GM20000 (cell line): ENCODE data around the gene TCF12.
"Not testable (repeated sequence)": the region's sequence is repeated elsewhere in the genome, so short reads cannot be mapped to it uniquely, and the experiment has no call there.

Experiments
- DNase-seq: peaks from one replicate; pipeline ENCODE4 v3.0.0; 2012; ENCODE audit warnings: low spot score
- CTCF ChIP-seq: IDR thresholded peaks from 2 replicates; pipeline ENCODE4 v1.5.1; 2012; ENCODE audit warnings: mild to moderate bottlenecking, control low read depth; ENCODE audit errors: extremely low read depth, missing control alignments

TCF12 gene

GRCh38 chr15:57156210-57156884, 237.9 kb downstream of the TCF12 start:
- DNase-seq: no peak

DNA sequence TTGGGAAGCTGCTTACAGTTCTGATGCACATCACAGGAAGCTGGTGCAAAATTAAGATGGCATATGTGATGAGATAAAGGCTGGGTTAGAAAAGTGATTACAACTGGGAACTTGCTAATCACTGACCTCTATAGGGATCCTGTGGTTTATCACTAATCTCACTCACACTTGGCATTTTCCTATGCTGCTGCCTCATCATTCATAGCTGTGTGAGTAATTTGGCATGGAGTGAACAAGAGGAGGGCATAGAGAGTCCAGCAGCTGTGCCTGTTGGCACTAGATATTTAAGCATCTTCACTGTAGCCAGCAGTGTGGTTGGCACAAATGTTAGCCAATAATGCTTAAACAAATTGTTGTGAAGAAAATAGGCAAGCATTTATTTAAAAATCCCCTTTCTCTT, 240.1 kb downstream of the TCF12 start:
- no peak for DNase-seq
- TF ChIP-seq CTCF: no peak

More at GRCh38 chr15:57156210-57156884, 237.9 kb downstream of the TCF12 start:
- TF ChIP-seq CTCF: no peak

GRCh38 chr15:57158997-57159668, 240.7 kb downstream of the TCF12 start:
- no peak for TF ChIP-seq CTCF
- DNase-seq: no peak

GRCh38 chr15:57159767-57160166, 241.3 kb downstream of the TCF12 start:
- no peak for TF ChIP-seq CTCF
- no peak for DNase-seq

DNA sequence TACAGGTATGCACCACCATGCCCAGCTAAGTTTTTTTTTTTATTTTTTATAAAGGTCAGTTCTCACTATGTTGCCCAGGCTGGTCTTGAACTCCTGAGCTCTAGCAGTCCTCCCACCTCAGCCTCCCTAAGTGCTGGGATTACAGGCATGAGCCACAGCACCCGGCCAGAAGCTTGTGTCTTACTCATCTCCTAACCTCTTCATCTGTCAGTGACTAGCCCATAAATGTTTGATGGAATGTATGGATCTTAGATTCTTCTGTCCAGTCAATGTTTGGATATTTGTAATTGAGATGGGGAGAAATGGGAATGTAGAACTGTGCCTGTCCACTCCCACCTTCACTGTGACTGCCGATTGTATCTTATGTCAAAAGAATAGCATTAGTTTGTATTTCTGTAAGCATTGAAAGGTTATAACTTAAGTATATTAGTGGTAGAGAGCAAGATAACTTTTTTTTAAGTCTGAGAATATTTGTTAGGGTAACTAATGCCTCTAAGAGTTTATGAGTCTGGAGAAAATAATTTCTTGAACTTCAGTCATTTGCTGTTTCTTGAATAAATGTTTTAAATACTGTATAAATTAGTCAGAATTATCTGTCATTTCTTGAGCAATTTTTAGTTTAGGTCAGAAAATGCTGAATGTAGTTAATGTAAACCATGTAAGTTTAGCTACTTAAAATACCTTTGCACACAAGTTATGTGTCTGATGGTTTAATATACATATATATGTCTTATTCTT, 242.5 kb downstream of the TCF12 start:
- DNase-seq: no peak
- TF ChIP-seq CTCF: no peak

- not testable (repeated sequence) for DNase-seq
These were observed 245.8 kb downstream of the TCF12 start for GRCh38 chr15:57164251-57164650.

DNA sequence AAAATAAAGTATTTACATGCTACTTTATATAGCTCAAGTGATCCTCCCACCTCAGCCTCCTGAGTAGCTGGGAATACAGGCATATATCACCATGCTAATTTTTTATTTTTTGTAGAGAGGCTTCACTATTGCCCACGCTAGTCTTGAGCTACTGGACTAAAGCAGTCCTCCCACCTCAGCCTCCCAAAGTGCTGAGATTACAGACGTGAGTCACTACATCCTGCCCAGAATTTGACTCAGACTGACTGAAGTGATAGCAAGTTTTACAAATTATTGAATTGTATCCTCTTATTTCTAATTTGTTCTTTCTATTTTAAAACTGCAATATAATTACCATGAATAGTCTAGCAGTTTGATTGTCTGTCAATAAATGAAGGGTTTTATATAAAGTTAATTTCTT, 247.5 kb downstream of the TCF12 start:
- no peak for TF ChIP-seq CTCF
- no peak for DNase-seq
